ENCODE data around the gene VCX2.
"Not testable (repeated sequence)": the region's sequence is repeated elsewhere in the genome, so short reads cannot be mapped to it uniquely, and the experiment has no call there.

Gene VCX2

GRCh38 chrX:8171169-8171568 lies at the start of gene VCX2:
VCX2 (minus strand) TSS chrX:8171267; CDS start chrX:8170643, 624 bp downstream.
- DNase-seq: not testable (repeated sequence)

DNA sequence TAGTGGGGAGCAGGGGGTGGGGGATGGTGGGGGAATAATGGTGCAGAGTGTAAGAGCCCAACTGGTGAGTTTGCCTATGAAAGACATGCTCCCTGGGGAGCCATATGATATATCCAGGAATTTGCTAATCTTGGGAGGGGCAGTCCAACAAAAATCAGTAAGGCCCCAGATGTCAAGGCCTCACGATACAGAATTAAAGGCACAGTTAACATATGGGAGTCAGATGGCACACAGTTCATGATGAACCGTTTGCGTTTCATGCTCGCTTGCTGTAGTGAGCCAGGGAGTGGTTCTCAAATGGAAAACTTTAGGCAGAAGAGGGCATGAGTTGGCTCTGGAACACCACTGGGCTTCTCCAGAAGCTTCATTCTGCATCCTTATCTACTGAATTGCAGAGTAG lies 33.9 kb upstream of the VCX2 start:
- no peak for DNase-seq

GRCh38 chrX:8204169-8204935 lies 33.3 kb upstream of the VCX2 start:
- DNase-seq: no peak

GRCh38 chrX:8201896-8202331 lies 30.8 kb upstream of the VCX2 start:
- no peak for DNase-seq

DNA sequence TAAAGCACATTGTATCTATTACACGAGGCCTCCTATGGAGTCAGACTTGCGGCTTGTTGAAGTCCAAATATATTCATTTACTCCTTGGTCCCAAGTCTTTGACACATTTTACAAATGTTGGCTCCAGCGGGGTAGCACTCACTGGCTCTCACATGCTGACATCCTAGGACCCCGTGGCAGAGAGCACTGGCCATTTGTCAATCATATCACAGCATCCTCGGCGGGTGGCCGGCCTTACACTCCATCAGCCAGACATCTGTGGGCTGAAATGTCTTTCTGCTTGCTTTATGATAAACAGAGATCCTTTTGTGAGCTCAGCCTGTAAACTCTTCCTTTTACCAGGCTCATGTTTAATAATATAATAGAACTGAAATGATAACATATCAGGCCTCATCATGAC lies 25.7 kb upstream of the VCX2 start:
- DNase-seq: no peak

DNA sequence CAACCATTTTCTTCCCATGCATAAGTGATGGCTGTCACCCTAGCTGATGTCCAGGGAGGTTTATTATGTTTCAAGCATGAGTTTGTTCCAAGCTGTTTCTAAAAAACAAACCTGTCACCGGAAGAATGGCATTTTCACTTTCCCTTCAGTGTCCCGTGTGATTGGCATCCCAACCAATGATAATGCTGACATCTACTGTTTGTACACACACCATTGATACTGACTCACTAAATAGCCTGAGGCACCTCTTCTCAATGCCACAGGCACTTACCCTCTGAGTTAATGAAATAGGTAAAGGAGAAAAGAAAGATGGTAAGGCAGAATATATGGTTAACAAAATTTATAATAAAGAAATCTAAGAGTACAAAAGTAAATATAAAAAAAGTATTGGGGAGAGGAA lies 23.1 kb upstream of the VCX2 start:
- DNase-seq: no peak

DNA sequence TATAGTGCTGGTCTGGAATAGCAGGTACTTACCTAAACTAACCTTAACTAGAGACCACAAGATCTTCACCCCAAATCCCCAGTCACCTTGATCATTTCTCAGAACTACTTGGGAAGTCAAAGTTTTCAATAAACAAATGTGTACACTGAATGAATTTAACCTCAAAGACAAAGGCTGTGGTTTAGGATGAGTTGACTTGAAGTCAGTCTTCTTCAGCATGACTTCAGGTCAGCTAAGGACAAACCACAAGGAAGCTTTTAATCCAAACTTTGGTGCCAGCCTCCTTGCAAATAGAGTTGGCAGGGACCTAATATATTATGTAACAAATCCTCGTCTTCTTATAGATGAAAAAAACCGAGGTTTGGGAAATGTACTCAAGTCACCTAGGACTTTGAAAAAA lies 21.2 kb upstream of the VCX2 start:
- no peak for DNase-seq

GRCh38 chrX:8191022-8191421 lies 20.0 kb upstream of the VCX2 start:
- no peak for DNase-seq

GRCh38 chrX:8190341-8190830 lies 19.3 kb upstream of the VCX2 start:
- no peak for DNase-seq

DNA sequence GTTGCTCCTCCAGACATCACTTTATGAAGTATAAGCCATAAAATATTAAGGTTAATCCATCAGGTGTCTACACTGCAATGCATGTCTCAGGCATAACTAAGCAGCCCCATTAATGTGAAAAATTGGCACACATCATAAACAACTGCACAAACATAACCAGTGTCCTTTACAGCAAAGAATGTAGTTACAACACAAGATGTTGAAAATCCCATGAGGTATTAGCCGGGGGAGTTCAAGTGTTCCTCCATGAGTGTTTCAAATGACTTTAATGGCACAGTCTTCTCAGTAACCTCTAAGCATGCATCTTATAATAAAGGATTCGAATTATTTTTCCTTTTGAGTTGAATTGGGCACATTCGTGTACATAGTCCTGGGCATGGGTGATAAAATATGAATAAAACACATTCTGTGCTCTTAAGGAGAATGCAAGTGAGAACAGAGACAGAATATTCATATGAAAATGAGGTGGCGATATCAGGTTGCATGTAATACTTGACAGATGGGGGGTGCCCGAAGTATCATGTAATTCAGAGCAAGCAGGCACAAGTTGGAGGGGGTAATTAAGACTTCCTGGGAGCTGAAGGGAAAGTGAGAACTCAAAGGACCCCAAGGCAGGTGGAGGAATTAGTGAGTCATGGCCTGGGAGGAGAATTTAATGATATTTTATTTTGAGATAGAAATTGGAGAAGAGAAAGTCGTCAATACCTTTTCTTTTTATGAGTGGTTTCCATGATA lies 18.2 kb upstream of the VCX2 start:
- no peak for DNase-seq

GRCh38 chrX:8183346-8183745 lies 12.3 kb upstream of the VCX2 start:
- no peak for DNase-seq

- no peak for DNase-seq
These were observed 8.6 kb upstream of the VCX2 start for GRCh38 chrX:8179656-8180055.

GRCh38 chrX:8154011-8154410 lies 17.1 kb downstream of the VCX2 start:
- DNase-seq: not testable (repeated sequence)

- DNase-seq: no peak
These were observed 23.8 kb downstream of the VCX2 start for GRCh38 chrX:8147226-8147625.

DNA sequence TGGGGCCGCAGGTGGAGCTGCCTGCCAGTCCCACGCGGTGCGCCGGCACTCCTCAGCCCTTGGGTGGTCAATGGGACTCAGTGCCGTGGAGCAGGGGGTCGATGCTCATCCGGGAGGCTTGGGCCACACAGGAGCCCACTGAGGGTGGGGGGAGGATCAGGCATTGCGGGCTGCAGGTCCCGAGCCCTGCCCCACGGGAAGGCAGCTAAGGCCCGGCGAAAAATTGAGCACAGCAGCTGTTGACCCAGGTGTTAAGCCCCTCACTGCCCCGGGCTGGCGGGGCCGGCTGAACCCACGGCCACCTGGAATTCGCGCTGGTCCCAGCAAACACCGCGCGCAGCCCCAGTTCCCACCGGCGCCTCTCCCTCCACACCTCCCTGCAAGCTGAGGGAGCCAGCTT lies 26.1 kb downstream of the VCX2 start:
- no peak for DNase-seq

DNA sequence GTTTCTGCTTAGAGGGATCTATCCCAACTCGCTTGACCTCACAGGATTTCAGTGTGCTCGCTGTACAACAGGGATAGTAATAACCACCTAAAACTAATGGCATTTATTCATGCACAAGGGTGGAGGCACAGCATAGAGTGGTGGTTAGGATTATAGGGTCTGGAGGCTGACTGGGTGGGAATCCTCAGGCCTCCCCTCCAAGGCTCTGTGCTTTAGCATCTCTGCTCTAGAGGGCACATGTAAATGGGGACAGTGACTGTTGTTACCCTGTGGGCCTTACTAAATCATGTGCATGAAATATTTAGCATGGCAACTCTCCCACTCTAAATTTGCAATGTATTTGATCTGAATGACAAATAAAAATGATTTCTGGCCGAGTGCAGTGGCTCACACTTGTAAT lies 29.2 kb downstream of the VCX2 start:
- DNase-seq: no peak

DNA sequence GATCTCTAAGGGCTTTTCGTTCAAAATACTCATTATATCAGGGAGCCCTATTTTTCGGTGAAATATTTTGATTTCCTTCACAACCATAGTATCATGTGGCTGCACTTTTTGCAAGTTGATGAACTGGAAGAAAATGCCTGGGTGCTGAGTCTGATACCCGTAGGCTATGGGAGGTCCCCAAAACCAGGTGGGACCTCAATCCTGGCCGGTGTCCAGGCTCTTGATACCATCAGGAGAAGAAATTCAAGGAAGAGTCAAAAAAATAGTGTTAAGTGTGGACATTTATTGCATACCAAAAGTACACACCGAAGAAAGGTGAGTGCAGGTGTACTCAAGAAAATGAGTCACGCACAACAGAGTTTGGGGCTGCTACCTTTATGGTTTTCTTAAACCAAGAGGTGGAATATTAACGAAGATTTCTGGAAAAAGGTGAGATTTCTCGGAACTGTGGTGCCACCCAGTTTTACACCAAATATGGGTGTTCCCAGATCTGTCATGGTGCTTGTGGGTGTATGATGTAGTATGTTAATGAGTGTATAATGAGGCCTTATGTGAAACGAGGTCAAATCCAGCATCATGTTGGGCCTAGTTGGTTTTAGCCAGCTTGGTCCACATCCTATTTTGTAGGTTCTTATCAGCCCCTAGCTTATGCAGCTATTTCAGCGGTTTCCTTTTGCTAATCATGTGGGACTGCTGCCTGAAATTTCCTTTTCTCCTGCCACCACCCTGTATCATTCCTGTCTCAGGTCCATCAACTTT lies 29.9 kb downstream of the VCX2 start:
- DNase-seq: no peak

- DNase-seq: no peak
These were observed 31.4 kb downstream of the VCX2 start for GRCh38 chrX:8139716-8140115.

DNA sequence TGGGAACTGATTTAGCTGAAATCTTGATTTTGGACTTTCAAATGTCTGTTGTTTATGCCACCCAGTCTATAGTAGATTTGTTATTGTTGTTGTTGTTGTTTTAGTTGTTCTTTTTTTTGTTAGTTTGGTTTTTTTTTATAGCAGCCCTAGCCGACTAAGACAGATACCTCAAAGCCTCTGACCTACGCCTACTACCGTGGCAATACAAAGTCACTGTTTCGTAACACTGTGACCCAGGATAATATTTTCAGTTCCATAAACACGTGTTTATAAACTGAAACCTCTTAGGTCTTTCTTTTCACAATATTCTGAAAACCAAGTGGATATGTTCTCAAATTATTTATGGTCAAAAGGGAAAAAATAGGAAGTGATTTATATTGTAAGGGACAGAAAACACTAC lies 32.8 kb downstream of the VCX2 start:
- DNase-seq: no peak

GRCh38 chrX:8126648-8127047 lies 44.4 kb downstream of the VCX2 start:
- DNase-seq: no peak

- DNase-seq: no peak
These were observed 45.0 kb downstream of the VCX2 start for GRCh38 chrX:8126092-8126491.

- DNase-seq: no peak
These were observed 45.5 kb downstream of the VCX2 start for GRCh38 chrX:8125566-8125965.

DNA sequence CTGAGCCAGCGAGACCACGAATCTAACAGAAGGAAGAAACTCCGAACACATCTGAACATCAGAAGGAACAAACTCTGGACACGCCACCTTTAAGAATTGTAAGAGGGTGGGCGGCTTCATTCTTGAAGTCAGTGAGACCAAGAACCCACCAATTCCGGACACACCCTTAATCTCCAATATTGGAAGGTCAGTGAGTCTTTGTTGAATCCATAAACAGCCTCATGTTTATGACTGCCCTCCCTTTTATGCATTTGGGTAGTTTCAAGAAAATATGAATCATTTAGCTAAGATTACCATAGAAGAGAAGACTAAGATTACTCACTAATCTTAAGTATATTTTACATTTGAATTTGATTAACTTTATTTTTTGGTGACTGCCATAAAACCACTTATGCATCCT lies 48.5 kb downstream of the VCX2 start:
- DNase-seq: no peak

DNA sequence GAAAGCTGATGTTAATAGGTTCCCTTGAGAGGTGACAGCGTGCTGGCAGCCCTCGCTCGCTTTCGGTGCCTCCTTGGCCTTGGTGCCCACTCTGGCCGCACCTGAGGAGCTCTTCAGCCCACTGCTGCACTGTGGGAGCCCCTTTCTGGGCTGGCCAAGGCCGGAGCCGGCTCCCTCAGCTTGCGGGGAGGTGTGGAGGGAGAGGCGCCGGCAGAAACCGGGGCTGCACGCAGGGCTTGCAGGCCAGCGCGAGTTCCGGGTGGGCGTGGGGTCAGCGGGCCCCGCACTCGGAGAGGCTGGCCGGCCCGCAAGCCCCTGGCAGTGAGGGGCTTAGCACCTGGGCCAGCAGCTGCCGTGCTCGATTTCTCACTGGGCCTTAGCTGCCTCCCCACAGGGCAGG lies 49.7 kb downstream of the VCX2 start:
- not testable (repeated sequence) for DNase-seq
